Measurements from ENCODE around the gene TJP3.

- no peak for TF ChIP-seq CTCF (IDR thresholded peaks at IDR 0.05; ENCODE audit: poor library complexity, severe bottlenecking)
- TF ChIP-seq RAD21 (conservative IDR thresholded peaks at IDR 0.05): no peak
Measured at GRCh38 chr19:3723110-3723488, 14.9 kb downstream of the TJP3 start.

Measured in neural cell (in vitro differentiated cells).